Activated T-cell treated with anti-CD3 and anti-CD28 coated beads, Interleukin-2, amount 50 U/mL, for 4 hours (primary cell): ENCODE measurements around the gene BRS3. TPM values are rescaled to one million over a fixed set of nuclear protein-coding genes. Genes with fewer than 3 reads are reported as not detected.
"Not testable (repeated sequence)": the region's sequence is repeated elsewhere in the genome, so short reads cannot be mapped to it uniquely, and the experiment has no call there.

Source experiments
- ATAC-seq, 2 donors: fragments of 200-7000 bp; cut with Tn5 transposase; one replicate each; pipeline ENCODE4 v1.10.0; 2021
- DNase-seq: peaks from one replicate; pipeline ENCODE4 v3.0.0-alpha.2; 2020
- H3K27me3 Mint-ChIP-seq: one replicate; pipeline ENCODE4 v1.8.0; 2021; ENCODE audit warnings: low read depth, mixed read lengths
- H3K36me3 Mint-ChIP-seq: one replicate; pipeline ENCODE4 v1.8.0; 2022; ENCODE audit warnings: mixed read lengths; ENCODE audit not compliant: insufficient read depth
- H3K4me1 Mint-ChIP-seq: one replicate; pipeline ENCODE4 v1.8.0; 2021; ENCODE audit warnings: low read depth, mixed read lengths
- H3K4me3 Mint-ChIP-seq: one replicate; pipeline ENCODE4 v1.8.0; 2021; ENCODE audit warnings: mild to moderate bottlenecking, moderate library complexity, mixed read lengths
- H3K9me3 Mint-ChIP-seq: one replicate; pipeline ENCODE4 v1.8.0; 2021; ENCODE audit warnings: mixed read lengths
- total RNA-seq, 3 donors: library from RNA; stranded (reverse); gene quantifications; one replicate each; pipeline ENCODE4 v1.2.1, GENCODE V29; 2021

Gene BRS3
- total RNA-seq: not detected

- H3K4me1 Mint-ChIP-seq: no peaks in the 10 kb centered on the region
- no peak for ATAC-seq
Observed at GRCh38 chrX:136487647-136488046, at the start of gene BRS3. TSS of gene BRS3 (plus strand) at chrX:136487947. CDS start at chrX:136488115, 168 bp downstream.

DNA sequence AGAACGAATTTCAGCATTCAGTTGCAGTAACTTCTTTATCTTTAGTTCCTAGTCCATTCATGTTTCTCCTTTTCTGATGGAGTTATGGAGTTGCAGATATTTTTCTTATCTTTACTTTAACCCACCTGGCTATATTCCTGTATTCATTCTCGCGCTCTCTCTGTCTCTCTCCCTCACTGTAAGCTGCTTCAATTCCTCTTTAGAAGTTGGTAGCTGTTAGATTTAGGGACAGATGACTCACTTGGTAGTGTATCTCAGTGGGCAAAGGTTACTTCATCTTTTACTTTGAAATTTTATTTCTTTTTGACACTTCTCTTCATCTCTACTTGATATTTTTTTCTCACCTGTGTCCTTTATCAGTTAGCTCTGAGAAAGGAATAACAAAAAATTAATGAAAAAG, 49.6 kb upstream of the BRS3 start:
- Mint-ChIP-seq H3K36me3 (no peaks in the 10 kb centered on the region), H3K9me3 (no peaks in the 10 kb centered on the region), H3K4me1 (no peaks in the 10 kb centered on the region), H3K27me3 (no peaks in the 10 kb centered on the region), H3K4me3 (no peak overlapping the region)
- ATAC-seq (no peak), DNase-seq (no peak)

More at GRCh38 chrX:136487647-136488046, at the start of gene BRS3:
- DNase-seq: no peak
- no peaks in the 10 kb centered on the region for H3K36me3 Mint-ChIP-seq
- peaks cover 12% of the 10 kb centered on the region for H3K27me3 Mint-ChIP-seq
- H3K9me3 Mint-ChIP-seq: no peaks in the 10 kb centered on the region
- H3K4me3 Mint-ChIP-seq: no peak within 1 kb of the TSS

- H3K27me3 Mint-ChIP-seq, H3K4me1 Mint-ChIP-seq, H3K9me3 Mint-ChIP-seq, DNase-seq, H3K36me3 Mint-ChIP-seq, ATAC-seq, H3K4me3 Mint-ChIP-seq: not testable (repeated sequence)
Observed at GRCh38 chrX:136445674-136446073, 42.1 kb upstream of the BRS3 start.

DNA sequence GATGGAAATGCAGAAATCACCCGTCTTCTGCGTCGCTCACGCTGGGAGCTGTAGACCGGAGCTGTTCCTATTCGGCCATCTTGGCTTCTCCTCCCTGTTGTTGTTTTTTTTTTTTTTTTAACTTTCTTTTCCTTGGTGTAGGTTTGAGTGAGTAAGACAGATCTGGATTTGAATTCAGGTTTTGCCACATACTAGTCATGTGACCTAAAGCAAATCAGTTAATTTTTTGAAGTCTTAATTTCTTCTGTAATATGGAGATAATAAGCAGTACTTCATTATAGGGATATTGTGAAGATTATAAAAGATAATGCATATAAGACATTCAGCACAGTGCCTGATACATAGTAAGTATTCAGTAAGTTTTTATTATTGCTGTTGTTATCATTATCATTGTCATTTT, 41.5 kb upstream of the BRS3 start:
- no peaks in the 10 kb centered on the region for H3K4me1 Mint-ChIP-seq
- no peak for ATAC-seq
- no peak for DNase-seq
- no peak overlapping the region for H3K4me3 Mint-ChIP-seq
- H3K9me3 Mint-ChIP-seq: no peaks in the 10 kb centered on the region
- H3K27me3 Mint-ChIP-seq: no peaks in the 10 kb centered on the region
- no peaks in the 10 kb centered on the region for H3K36me3 Mint-ChIP-seq

DNA sequence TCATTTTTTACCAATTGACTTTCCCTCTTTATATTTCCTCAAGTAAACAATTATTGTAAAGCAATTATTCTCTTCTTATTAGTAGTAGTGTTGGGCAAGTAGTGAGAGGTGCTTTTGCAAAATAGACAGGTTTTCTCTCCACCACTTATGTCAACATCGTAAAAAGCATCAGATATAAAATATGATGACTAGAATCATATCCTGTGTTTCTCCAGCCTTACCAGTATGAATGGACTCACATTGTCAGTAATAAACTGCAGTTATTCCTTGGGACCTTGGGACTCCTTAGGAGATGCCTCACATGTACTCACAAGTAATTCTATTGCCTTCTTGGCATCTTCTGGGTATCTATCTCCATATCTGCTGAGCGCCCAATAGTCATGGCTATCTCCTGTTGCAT, 40.4 kb upstream of the BRS3 start:
- Mint-ChIP-seq H3K4me1 (no peaks in the 10 kb centered on the region), H3K4me3 (no peak overlapping the region), H3K9me3 (no peaks in the 10 kb centered on the region), H3K36me3 (no peaks in the 10 kb centered on the region), H3K27me3 (no peaks in the 10 kb centered on the region)
- ATAC-seq: no peak
- DNase-seq: no peak

- Mint-ChIP-seq H3K4me1 (no peaks in the 10 kb centered on the region), H3K9me3 (no peaks in the 10 kb centered on the region), H3K27me3 (no peaks in the 10 kb centered on the region), H3K4me3 (no peak overlapping the region), H3K36me3 (no peaks in the 10 kb centered on the region)
- no peak for ATAC-seq
- DNase-seq: no peak
Observed at GRCh38 chrX:136447968-136448367, 39.8 kb upstream of the BRS3 start.

GRCh38 chrX:136450050-136450830, 37.5 kb upstream of the BRS3 start:
- Mint-ChIP-seq H3K4me3 (no peak overlapping the region), H3K4me1 (no peaks in the 10 kb centered on the region), H3K36me3 (no peaks in the 10 kb centered on the region), H3K9me3 (no peaks in the 10 kb centered on the region), H3K27me3 (no peaks in the 10 kb centered on the region)
- DNase-seq (no peak), ATAC-seq (no peak)

GRCh38 chrX:136452614-136453013, 35.1 kb upstream of the BRS3 start:
- DNase-seq (no peak), ATAC-seq (no peak)
- H3K27me3 Mint-ChIP-seq: no peaks in the 10 kb centered on the region
- no peak overlapping the region for H3K4me3 Mint-ChIP-seq
- H3K9me3 Mint-ChIP-seq: no peaks in the 10 kb centered on the region
- H3K4me1 Mint-ChIP-seq: no peaks in the 10 kb centered on the region
- H3K36me3 Mint-ChIP-seq: no peaks in the 10 kb centered on the region

GRCh38 chrX:136453114-136453513, 34.6 kb upstream of the BRS3 start:
- ATAC-seq (no peak), DNase-seq (no peak)
- Mint-ChIP-seq H3K36me3 (no peaks in the 10 kb centered on the region), H3K4me3 (no peak overlapping the region), H3K9me3 (no peaks in the 10 kb centered on the region), H3K4me1 (no peaks in the 10 kb centered on the region), H3K27me3 (no peaks in the 10 kb centered on the region)

DNA sequence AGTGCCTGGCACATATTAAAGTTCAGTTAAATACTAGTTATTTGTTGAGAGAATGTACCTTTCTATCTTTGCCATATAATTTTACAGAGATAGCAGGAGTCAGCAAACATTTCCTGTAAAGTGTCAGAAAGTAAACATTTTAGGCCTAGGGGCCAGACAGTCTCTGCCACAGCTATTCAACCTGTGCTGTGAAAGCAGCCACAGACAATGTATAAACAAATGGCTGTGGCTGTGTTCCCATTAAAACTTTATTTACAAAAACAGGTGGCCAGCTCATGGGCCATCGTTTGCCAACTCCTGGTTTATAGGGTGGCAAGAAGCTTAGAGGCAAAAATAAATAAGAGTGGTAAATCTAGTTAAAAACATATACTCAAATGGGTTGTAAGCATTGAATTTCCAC, 34.0 kb upstream of the BRS3 start:
- H3K9me3 Mint-ChIP-seq: no peaks in the 10 kb centered on the region
- no peak overlapping the region for H3K4me3 Mint-ChIP-seq
- ATAC-seq (no peak), DNase-seq (no peak)
- no peaks in the 10 kb centered on the region for H3K4me1 Mint-ChIP-seq
- H3K36me3 Mint-ChIP-seq: no peaks in the 10 kb centered on the region
- no peaks in the 10 kb centered on the region for H3K27me3 Mint-ChIP-seq

GRCh38 chrX:136456133-136456532, 31.6 kb upstream of the BRS3 start:
- Mint-ChIP-seq H3K27me3 (no peaks in the 10 kb centered on the region), H3K4me3 (no peak overlapping the region), H3K4me1 (no peaks in the 10 kb centered on the region), H3K36me3 (no peaks in the 10 kb centered on the region), H3K9me3 (no peaks in the 10 kb centered on the region)
- ATAC-seq (no peak), DNase-seq (no peak)

DNA sequence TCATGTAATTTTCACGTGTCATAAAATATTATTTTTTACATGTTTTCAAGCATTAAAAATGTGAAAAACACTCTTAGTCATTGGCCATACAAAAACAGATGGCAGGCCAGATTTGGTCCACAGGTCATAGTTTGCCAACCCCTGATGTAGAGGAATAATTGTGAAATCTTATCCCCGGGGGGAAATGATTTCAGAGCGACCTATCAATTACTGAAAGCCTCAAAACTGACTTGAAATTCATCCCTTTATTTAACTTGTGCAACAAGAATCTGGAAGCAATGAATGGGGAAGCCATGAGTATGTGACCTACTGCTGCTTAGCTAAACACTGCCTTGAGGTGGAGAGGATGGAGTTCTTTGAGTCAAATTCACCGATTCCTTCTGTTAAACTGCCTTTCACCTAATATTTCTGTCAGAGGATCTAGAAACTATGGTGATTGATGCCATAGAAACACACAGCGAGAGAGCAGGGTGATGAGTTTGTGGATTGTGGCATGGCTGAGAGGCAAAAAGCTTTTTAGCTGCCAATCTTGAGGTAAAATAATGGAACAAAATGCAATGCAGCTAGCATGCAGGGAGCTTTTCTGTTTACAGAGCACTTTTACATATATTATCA, 30.3 kb upstream of the BRS3 start:
- ATAC-seq: no peak
- Mint-ChIP-seq H3K4me3 (no peak overlapping the region), H3K4me1 (no peaks in the 10 kb centered on the region), H3K9me3 (no peaks in the 10 kb centered on the region), H3K36me3 (no peaks in the 10 kb centered on the region), H3K27me3 (no peaks in the 10 kb centered on the region)
- DNase-seq: no peak

GRCh38 chrX:136464589-136464988, 23.2 kb upstream of the BRS3 start:
- H3K4me1 Mint-ChIP-seq: no peaks in the 10 kb centered on the region
- H3K4me3 Mint-ChIP-seq: no peak overlapping the region
- no peaks in the 10 kb centered on the region for H3K36me3 Mint-ChIP-seq
- H3K27me3 Mint-ChIP-seq: no peaks in the 10 kb centered on the region
- ATAC-seq: no peak
- no peak for DNase-seq
- no peaks in the 10 kb centered on the region for H3K9me3 Mint-ChIP-seq

DNA sequence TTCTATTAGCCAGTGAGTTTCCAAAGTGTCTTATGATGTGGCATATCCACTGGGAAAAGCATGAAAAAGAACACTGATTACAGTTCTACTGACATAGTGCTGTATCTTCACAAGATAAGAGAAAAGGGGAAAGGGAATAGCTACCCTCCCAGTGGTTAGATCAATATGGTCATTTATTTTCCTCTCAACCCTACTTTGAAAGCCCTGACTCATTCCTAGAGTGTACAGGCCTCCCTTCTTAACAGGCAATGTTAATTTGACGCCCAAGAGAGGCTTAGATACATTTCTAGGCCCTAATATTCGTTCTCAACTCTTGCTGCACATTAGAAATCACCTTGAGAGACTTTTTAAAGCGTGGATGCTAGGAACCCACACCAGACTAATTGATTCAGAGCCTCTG, 20.4 kb upstream of the BRS3 start:
- H3K36me3 Mint-ChIP-seq: no peaks in the 10 kb centered on the region
- no peaks in the 10 kb centered on the region for H3K9me3 Mint-ChIP-seq
- ATAC-seq: no peak
- DNase-seq: no peak
- no peaks in the 10 kb centered on the region for H3K4me1 Mint-ChIP-seq
- no peak overlapping the region for H3K4me3 Mint-ChIP-seq
- H3K27me3 Mint-ChIP-seq: no peaks in the 10 kb centered on the region

DNA sequence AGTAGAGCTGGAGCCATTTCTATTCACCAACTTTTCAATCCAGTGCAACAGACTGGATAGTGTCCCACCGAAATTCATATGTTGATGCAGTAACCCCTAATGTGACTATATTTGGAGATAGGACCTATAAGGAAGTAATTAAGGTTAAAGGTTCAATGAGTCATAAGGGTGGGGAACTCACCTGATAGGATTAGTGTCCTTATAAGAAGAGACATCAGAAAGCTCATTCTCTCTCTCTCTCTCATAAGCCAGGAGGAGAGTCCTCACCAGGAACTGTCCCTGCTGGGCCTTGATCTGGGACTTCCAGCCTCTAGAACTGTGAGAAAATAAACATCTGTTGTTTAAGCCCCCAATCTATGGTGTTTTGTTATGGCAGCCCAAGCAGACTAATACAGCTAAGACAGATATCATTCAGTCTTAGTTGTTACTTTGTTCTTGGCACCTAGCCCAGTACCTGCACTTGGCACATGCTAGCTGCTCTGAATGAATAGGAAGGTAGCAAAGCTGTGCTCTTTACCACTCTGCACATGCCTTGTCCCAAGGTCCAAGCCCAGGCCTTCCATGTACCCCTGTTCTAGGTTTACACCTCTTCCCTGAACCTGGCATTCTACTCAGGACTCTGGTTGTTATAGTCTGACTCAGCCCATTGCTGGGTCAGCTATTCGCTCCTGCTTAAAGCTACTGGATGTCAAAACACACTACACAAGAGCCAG, 19.2 kb upstream of the BRS3 start:
- DNase-seq (no peak), ATAC-seq (no peak)
- Mint-ChIP-seq H3K4me3 (no peak overlapping the region), H3K27me3 (no peaks in the 10 kb centered on the region), H3K9me3 (no peaks in the 10 kb centered on the region), H3K4me1 (no peaks in the 10 kb centered on the region), H3K36me3 (no peaks in the 10 kb centered on the region)
